A673 (cell line): Measurements from ENCODE around the gene TMBIM4.

Experiments used
- CTCF ChIP-seq: fragments of 300-800, 200-600 bp; sonication (generic); conservative IDR thresholded peaks from 2 replicates; pipeline ENCODE4 v1.5.1; 2017; ENCODE audit warnings: low read depth, mild to moderate bottlenecking, antibody characterized with exemption, low read length, moderate library complexity, mixed read lengths
- EZH2 ChIP-seq: fragments of 200-600 bp; sonication (generic); IDR thresholded peaks from 2 replicates; pipeline ENCODE4 v1.6.1; 2017; ENCODE audit warnings: borderline replicate concordance, low read depth, mild to moderate bottlenecking, mixed read lengths, antibody characterized with exemption, low read length; ENCODE audit not compliant: poor library complexity, severe bottlenecking

DNA sequence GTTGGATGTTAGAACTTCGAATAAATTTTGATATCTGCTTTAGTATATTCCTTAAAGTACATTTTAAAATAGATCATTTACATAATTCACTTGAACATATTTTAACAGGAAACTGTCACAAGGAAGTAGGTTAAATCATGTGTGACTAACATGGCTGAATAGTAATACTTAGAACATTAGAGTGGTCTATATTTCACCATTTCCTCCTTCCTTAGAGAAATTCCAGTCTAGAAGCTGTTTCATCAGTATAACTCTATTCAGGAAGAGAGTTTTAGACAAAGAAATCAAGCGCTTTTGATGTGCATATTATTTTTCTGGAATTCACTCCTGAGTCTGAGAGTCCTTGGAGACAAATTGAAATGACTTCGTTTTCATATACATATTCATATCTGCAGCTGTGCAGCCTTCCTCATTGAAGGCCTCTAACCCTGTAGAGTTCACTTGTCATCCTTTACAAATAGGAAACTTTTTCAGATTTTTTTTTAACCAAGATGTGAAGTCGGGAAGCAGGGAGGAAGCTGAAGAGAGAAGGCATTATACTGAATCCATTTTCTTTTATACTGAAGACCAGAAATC lies 47.6 kb upstream of the TMBIM4 start:
- TF ChIP-seq CTCF, result no peak
- no peak for TF ChIP-seq EZH2
